HG03565 (cell line): Measurements from ENCODE around the gene ZNF212.
"Not testable (repeated sequence)": the region's sequence is repeated elsewhere in the genome, so short reads cannot be mapped to it uniquely, and the experiment has no call there.

Experiments
- ATAC-seq: cut with Tn5 transposase; IDR thresholded peaks from one replicate; pipeline ENCODE4 v1.9.1; 2021; ENCODE audit warnings: mild to moderate bottlenecking, moderate library complexity; ENCODE audit not compliant: unreplicated experiment

Gene ZNF212

DNA sequence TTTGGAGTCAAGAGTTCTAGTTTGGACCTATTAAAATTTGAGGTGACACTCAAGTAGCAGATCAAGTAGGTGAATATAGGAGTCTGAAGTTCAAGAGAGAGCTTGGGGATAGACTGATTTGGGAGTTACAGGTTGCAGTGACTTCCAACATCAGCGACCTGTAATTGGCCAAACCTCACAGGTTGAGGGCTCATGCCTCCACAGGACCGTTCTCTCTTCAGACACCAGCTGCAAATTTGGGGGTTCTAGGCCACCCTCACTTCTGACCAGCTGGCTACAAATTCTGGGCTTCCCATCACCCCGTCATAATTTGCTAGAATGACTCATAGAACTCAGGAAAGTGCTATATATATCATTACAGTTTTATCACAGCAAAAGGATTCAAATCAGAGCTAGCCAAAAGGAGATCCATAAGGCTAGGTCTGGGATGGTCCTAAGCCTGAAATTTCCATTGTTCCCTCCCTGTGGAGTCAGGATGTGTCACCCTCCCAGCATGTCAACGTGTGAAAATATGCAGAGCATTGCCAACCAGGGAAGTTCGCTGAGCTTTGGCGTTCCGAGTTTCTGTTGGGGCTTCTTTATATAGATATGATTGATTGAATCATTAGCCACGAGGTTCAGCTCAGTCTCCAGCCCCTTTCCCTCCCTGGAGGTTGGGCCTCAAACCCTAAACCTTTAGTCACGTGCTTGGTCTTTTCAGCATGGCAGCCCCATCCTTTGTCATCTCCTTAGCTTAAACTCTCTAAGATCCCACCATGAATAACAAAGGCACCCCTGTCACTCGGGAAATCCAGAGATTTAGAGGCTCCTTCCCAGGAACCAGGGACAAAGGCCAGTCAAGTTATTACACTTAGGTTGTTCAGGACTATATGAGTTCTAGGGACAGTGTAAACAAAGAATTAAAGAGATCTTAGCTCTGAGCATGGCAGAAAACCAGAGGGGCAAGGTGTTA lies 20.7 kb upstream of the ZNF212 start:
- no peak for ATAC-seq

GRCh38 chr7:149220534-149220933 lies 18.9 kb upstream of the ZNF212 start:
- ATAC-seq, result no peak

DNA sequence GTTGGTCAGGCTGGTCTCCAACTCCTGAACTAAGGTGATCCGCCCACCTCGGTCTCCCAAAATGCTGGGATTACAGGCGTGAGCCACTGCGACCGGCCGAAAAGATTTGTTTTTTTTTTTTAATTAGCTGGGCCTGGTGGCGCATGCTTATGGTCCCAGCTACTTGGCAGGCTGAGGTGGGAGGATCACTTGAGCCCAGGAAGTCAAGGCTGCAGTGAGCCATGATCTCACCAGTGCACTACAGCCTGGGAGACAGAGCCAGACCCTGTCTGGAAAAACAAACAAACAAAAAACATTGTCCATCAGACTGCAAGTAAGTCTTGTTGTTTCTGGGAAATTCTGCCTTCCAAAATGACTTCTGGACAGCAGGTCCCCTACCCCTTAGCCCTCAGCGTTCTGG lies 16.3 kb upstream of the ZNF212 start:
- ATAC-seq, result no peak

DNA sequence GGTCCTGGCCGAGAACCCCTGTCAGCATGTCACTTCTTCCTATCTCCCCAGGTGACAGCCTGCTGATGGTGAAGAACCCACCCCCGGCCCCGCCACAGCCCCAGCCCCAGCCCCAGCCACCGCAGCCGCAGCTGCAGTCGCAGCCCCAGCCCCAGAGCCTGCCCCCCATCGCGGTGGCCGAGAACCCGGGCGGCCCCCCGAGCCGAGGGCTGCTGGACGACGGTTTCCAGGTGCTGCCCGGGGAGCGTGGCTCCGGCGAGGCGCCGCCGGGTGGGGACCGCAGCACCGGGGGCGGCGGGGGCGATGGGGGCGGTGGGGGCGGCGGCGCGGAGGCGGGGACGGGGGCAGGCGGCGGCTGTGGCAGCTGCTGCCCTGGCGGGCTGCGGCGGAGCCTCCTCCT lies 15.7 kb upstream of the ZNF212 start:
- ATAC-seq, result no peak

DNA sequence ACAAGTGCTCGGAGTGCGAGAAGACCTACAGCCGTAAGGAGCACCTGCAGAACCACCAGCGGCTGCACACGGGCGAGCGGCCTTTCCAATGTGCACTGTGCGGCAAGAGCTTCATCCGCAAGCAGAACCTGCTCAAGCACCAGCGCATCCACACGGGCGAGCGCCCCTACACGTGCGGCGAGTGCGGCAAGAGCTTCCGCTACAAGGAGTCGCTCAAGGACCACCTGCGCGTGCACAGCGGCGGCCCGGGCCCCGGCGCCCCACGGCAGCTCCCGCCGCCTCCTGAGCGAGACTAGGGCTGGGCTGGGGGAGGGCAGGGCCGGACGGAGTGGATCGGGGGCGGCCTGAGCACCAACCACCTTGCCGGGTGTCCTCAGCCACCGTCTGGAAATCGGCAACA lies 15.1 kb upstream of the ZNF212 start:
- ATAC-seq, result no peak

GRCh38 chr7:149225106-149225505 lies 14.3 kb upstream of the ZNF212 start:
- ATAC-seq, result no peak

GRCh38 chr7:149225656-149226055 lies 13.8 kb upstream of the ZNF212 start:
- ATAC-seq, result no peak

DNA sequence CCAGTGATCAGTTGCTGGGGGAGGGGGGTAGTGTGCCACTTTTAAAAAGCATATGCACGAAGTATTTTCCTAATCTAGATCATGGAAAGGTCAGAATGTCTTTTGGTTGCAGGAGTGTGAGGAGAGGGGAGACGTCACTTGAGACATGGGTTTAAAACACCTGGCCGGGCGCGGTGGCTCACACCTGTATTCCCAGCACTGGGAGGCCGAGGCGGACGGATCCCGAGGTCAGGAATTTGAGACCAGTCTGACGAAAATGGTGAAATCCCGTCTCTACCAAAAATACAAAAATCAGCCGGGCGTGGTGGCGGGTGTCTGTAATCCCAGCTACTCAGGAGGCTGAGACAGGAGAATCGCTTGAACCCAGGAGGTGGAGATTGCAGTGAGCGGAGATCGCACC lies 13.1 kb upstream of the ZNF212 start:
- ATAC-seq, result not testable (repeated sequence)

- no peak for ATAC-seq
Observed at GRCh38 chr7:149226840-149227494, 12.5 kb upstream of the ZNF212 start.

GRCh38 chr7:149228831-149229471 lies 10.5 kb upstream of the ZNF212 start:
- ATAC-seq, result no peak

- ATAC-seq, result no peak
Observed at GRCh38 chr7:149229526-149229925, 9.9 kb upstream of the ZNF212 start.

DNA sequence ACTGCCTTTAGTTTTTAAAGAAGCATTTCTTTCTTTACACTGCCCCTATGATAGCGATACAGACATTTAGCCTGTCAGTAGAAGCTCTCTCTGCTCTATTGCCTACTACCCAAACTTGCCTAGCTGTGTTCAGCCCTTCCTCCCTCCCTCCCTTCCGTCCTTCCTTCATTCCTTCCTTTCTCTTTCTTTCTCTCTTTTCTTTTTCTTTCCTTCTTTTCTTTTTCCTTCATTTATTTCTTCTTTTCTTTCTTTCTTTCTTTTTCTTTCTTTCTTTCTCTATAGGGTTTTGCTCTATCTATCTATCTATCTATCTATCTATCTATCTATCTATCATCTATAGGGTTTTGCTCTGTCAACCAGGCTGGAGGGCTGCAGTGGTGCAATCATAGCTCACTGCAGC lies 7.1 kb upstream of the ZNF212 start:
- no peak for ATAC-seq

- ATAC-seq, result not testable (repeated sequence)
Observed at GRCh38 chr7:149233655-149234204, 5.7 kb upstream of the ZNF212 start.

DNA sequence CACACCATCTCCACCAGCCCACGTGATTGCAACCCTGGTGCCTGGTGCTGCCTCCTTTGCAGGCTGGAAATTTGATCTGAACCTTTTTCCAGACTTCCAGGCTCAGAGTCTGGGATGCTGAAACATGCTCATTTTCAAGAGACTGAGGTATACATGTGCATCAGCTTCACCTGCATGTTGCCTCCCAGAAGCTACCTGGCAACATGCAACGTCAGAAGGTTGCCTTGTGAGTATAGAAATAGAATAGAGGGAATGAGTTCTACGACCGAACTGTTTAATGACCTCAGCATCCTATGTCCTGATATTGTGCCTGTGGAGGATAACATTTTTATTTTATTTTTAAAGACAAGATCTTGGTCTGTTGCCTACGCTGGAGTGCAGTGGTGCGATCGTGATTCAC lies 1.9 kb upstream of the ZNF212 start:
- no peak for ATAC-seq

GRCh38 chr7:149238051-149238450 lies 1.4 kb upstream of the ZNF212 start:
- no peak for ATAC-seq

DNA sequence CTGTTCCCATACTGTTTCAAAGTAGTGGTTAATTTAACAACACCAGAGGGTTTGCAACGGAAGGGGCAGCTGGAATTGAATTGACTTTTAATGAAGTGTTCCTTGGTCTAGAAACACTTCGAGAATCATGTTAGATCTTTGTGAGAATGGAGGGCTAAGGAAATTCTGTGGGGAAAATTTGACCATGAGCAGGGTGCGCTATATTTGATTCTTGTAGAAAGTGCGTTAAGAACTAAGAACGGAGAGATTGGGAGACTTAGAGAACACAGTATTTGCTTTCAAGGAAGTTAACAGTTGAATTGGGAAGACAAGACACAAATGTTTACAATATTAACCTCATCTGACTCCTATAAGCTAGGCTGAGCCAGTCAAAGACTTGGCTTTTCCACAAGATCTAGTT lies 1.2 kb downstream of the ZNF212 start:
- ATAC-seq, result no peak

DNA sequence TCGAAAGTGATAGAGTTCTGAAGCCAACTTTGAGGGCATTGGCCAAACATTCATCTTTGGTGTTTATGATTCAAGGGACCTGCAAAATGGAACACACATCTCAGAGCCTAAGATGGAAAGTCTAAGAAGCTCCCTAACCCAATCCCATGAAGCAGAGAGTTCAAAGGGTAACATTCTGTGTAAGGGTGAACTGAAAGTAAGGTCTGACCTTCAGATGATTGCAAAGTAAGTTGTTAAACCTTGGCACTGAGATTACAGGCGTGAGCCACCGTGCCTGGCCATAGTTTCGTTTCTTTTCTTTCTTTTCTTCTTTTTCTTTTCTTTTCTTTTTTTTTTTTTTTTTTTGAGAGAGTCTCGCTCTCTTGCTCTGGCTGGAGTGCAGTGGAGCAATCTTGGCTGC lies 2.2 kb downstream of the ZNF212 start:
- ATAC-seq, result no peak

DNA sequence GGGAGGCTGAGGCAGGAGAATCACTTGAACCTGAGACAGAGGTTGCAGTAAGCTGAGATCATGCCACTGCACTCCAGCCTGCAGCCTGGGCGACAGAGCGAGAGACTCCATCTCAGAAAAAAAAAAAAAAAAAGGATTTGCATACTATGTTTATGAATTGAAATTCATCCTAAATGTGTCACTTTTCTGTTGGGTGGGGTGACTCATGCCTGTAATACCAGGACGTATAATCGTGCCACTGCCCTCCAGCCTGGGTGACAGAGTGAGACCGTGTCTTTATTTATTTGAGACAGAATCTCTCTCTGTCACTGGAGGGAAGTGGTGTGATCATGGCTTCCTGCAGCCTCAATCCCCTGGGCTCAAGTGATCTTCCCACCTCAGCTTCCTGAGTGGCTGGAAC lies 5.8 kb downstream of the ZNF212 start:
- peak; percentile 39 for ATAC-seq

GRCh38 chr7:149245744-149246143 lies 6.3 kb downstream of the ZNF212 start:
- ATAC-seq, result no peak

DNA sequence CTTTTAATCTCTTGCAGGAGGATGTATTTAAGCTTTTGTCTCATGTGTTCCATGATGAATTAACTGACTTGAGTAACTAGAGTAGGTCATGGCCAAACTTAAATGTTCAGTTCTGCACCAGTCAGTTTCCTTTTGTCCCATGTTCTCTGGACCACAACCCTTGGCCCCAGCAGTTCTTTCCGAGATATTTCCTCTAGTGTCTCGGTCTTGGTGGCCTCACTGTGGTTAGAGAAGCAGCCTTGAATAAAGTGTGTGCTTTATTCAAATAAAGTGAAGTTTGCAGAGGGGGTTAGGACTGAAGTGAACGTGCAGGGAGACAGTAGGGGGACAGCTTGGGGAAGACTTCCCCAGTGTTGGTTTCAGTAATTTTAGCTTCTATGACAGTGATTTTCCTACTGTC lies 9.3 kb downstream of the ZNF212 start:
- no peak for ATAC-seq

DNA sequence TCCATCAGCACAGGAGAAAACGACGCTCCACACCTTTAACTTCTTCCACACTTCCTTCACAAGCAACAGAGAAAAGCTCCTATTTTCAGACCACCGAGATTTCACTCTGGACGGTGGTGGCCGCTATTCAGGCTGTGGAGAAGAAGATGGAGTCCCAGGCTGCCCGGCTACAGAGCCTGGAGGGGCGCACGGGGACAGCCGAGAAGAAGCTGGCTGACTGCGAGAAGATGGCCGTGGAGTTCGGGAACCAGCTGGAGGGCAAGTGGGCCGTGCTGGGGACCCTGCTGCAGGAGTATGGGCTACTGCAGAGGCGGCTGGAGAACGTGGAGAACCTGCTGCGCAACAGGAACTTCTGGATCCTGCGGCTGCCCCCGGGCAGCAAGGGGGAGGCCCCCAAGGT lies 10.7 kb downstream of the ZNF212 start:
- not testable (repeated sequence) for ATAC-seq
